ENCODE results near the gene STEAP4.
"Not testable (repeated sequence)": the region's sequence is repeated elsewhere in the genome, so short reads cannot be mapped to it uniquely, and the experiment has no call there.

STEAP4 gene

GRCh38 chr7:88312061-88312663 is 5.5 kb upstream of the STEAP4 start:
- no peak for DNase-seq

- no peak for DNase-seq
These were observed 5.0 kb upstream of the STEAP4 start for GRCh38 chr7:88311675-88312036.

GRCh38 chr7:88310956-88311674 is 4.4 kb upstream of the STEAP4 start:
- DNase-seq: no peak

DNA sequence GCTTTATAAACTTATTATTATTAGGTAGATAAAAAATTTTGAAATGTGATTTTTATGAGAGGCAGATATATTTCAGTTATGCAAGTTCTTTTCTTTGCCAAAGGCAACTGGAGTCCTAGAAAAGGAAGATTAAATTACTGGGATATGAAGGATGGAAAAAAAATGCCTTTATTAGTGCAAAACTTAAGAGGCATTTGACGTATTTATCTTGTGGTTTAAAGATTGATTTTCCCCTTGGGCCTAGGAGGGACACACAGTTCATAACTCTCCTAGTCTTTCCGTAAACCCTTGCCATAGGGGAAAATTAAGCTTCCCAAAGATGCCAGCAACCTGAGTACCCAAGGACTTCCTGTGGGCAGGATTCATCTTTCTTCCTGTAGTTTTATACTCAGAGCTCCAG is 3.1 kb upstream of the STEAP4 start:
- no peak for DNase-seq

DNA sequence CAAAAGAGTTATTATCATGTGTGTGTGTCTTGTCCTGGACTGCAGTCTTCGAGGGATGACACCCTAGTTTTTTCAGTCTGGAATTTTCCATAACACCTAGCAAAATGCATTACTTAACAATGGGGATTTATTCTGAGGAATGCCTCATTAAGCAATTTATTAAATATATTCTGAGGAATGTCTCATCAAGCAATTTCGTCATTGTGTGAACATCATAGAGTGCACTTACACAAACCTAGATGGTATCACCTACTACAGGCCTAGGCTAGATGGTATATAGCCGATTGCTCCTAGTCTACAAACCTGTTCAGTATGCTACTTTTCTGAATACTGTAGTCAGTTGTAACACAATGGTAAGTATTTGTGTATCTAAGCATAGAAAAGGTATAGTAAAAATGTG is 1.1 kb upstream of the STEAP4 start:
- no peak for DNase-seq

- no peak for DNase-seq
These were observed 718 bp upstream of the STEAP4 start for GRCh38 chr7:88307412-88307811.

DNA sequence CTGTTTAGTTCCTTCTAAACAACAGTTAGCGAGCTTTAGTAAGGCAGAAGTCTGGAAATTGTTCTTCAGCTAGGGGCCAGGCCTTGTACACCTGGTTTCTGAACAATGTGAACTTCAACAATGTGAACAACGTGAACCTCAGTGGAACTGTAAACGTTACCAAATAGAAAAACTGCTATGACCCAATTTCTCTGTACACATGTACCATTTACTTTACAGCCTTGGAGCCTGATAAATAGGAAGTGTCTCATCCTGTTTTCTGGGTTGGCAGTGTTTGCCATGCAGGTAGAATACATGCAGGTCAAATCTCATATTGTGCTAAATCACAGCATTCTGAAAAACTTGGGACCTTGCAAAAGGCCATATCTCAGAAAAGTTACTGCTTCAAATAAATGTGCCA is 1.6 kb downstream of the STEAP4 start:
- no peak for DNase-seq

- no peak for DNase-seq
These were observed 4.2 kb downstream of the STEAP4 start for GRCh38 chr7:88302486-88302885.

DNA sequence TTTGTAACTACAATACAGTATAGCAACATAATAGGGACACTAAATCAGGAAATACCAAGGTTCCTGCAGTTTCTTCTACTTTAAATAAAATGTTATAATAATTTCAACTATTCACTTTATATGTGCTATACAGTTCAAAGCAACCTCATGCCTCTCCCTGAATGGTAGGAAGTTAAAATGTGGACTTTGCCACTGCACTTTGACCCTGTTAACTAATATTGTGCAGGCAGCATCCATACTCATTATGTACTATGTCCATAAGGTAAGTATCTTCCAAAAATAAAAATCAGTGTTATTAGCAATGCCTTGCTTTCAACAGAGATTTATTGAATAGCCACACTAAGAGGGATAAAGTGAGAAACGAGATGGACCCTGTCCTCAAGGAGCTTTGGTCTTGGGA is 4.8 kb downstream of the STEAP4 start:
- DNase-seq: no peak

- no peak for DNase-seq
These were observed 6.2 kb downstream of the STEAP4 start for GRCh38 chr7:88300401-88300945.

DNA sequence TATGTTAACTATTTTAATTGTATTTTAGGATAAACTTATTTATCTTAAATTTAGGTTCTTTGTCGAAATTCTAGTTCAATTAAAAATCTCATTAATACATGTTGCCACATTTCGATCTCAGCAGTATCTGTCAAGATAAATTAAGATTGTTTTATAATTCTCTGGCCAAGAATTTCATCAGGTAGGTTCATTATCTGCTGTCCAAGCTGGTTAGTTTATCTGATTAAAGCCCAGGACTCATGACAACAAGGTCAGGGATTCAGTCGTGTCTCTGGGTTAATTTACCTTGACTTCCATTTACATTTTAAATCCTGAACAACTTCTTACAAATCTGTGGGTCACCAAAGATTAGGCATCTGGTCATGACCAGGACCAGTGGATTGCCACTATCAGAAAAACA is 7.6 kb downstream of the STEAP4 start:
- no peak for DNase-seq

- DNase-seq: no peak
These were observed 12.8 kb downstream of the STEAP4 start for GRCh38 chr7:88293866-88294265.

GRCh38 chr7:88291398-88292173 is 15.1 kb downstream of the STEAP4 start:
- no peak for DNase-seq

- no peak for DNase-seq
These were observed 16.2 kb downstream of the STEAP4 start for GRCh38 chr7:88290491-88290890.

DNA sequence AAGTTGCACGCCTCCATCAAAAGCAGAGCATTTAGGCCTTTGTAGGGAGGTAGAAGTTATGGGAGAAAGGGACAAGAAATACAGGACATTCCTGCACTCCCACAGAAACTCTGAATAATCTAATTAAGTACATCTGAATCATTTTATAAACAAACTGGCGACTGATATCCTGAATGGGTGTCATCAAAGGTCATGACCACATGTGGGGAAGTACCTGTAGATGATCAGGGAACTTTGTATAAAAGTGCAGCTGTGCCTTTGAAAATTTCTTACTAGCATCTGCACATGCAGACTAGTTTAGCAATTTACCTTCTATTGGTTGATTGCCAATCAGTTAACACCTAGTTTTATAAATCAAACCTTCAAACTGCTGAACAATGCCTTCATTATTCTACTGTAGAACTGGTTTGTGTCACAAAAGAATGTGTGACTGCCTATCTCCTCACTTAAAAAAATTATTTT is 17.1 kb downstream of the STEAP4 start:
- DNase-seq: no peak

DNA sequence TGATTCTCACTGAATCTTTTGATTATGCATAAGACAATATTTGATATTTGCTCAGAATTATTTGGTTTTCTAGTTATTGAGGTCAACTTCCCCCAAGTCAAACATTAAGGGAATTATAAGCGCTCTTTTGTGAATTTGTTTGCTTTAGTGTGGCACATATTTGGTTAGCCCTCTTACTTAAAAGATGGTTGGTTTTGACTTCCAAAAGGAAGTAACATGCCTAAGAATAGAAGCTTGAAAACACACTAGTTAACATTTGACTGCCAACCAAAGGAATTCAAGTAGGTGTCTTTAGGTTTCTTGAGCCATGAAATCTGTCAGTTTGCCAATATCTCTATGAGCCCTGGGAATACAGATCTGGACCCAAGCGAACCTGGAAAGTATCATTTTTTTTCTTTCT is 24.9 kb downstream of the STEAP4 start:
- DNase-seq: no peak

DNA sequence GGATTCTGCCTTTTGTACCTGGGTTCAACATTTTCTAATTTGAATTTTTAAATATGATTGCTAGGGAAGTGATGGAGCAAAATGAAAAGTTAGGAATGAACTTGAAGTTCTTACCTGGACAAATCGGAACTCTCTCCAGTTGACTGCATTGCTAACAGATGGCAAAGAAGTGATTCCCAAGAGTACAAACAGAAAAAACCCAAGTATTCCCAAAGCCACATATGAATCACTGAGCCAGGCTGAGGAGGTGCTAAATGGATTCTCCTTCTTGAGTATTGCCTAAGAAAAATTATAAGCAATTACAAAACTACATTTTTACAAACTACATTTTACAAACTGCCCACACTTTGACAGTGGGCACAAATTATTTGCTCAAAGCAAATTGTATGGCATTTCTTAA is 25.9 kb downstream of the STEAP4 start:
- no peak for DNase-seq

GRCh38 chr7:88279323-88279722 is 27.4 kb downstream of the STEAP4 start:
- no peak for DNase-seq

DNA sequence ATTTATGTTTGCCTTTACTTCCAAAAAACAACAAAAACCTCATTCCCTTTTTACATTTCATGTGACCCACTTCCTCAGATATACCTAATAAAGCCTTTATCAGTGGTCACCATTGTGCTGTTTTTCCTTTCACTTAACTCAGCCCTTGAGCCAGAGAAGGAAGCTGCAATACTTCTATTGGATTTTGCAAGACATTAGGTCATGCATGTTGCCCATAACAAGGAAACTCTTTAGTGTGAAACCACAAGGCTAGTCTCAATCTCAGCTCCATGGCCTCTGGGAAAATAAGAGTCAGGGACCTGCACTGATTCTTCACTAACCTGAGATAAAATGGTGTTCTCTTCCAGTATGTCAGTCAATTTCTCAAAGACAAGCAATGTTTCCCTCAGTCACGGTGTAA is 27.8 kb downstream of the STEAP4 start:
- DNase-seq: no peak

GRCh38 chr7:88276605-88277153 is 30.0 kb downstream of the STEAP4 start:
- no peak for DNase-seq

- DNase-seq: not testable (repeated sequence)
These were observed 31.8 kb downstream of the STEAP4 start for GRCh38 chr7:88274856-88275255.

GRCh38 chr7:88269586-88269985 is 37.1 kb downstream of the STEAP4 start:
- DNase-seq: no peak

- DNase-seq: no peak
These were observed 37.8 kb downstream of the STEAP4 start for GRCh38 chr7:88268858-88269257.

- DNase-seq: no peak
These were observed 38.6 kb downstream of the STEAP4 start for GRCh38 chr7:88268051-88268450.

Data from stimulated activated naive CD4-positive, alpha-beta T cell (primary cell).